ENCODE measurements around the gene SPEF1.

The SPEF1 gene

DNA sequence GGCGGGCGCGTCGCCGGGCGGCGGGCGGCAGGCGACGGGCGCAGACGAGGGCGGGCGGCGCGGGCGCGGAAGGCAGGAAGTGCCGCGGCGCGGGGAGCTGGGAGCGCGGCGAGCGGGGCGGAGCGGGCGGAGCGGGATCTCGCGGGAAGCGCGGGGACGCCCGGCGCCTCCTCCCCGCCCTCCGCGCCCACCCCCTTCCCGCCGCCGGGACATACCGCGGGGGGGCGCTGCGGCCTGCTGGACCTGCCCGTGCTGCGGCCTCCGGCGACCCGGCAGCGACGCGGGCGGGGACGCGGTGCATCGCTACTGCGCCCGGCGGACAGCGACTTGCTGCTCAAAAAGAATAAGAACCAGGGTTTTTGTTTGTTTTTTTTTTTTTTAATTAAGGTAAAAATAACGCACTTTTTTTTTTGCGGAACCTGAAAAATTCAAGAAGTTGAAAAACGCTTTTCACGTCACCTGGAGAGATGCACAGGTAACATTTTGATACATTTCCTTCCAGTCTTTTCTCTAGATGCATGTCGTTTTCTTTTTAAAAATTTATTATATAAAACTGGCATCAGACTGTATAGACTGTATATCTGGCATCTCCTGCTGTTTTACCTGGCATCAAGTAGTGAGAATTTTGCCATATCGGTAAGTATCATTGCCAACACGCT, 5.5 kb upstream of the SPEF1 start, which contains the start of gene CENPB:
Gene CENPB (minus strand): TSS at position 76 of the 659 bp plus-strand sequence. CDS start 257 bp downstream, outside the sequence.
- peak; percentile 81 to 88 for DNase-seq (ENCODE audit: low read depth in 2 of 2)
- peak; percentile 33 for TF ChIP-seq CTCF (IDR thresholded peaks at IDR 0.05; ENCODE audit: low read depth, low read length)

GRCh38 chr20:3786126-3786484, 4.9 kb upstream of the SPEF1 start:
- DNase-seq (ENCODE audit: low read depth in 2 of 2) = peak; percentile 67
- peak overlapping the region; percentile 69 to 74 for H3K4me3 ChIP-seq (replicated peaks in 1 of 2; ENCODE audit: low read depth in 2 of 2, low read length in 2 of 2)
- TF ChIP-seq CTCF (IDR thresholded peaks at IDR 0.05; ENCODE audit: low read depth, low read length) = no peak

More for the DNA sequence above, 5.5 kb upstream of the SPEF1 start, which contains the start of gene CENPB:
- peak within 1 kb of the TSS; percentile 69 to 74 for H3K4me3 ChIP-seq (replicated peaks in 1 of 2; ENCODE audit: low read depth in 2 of 2, low read length in 2 of 2)

DNA sequence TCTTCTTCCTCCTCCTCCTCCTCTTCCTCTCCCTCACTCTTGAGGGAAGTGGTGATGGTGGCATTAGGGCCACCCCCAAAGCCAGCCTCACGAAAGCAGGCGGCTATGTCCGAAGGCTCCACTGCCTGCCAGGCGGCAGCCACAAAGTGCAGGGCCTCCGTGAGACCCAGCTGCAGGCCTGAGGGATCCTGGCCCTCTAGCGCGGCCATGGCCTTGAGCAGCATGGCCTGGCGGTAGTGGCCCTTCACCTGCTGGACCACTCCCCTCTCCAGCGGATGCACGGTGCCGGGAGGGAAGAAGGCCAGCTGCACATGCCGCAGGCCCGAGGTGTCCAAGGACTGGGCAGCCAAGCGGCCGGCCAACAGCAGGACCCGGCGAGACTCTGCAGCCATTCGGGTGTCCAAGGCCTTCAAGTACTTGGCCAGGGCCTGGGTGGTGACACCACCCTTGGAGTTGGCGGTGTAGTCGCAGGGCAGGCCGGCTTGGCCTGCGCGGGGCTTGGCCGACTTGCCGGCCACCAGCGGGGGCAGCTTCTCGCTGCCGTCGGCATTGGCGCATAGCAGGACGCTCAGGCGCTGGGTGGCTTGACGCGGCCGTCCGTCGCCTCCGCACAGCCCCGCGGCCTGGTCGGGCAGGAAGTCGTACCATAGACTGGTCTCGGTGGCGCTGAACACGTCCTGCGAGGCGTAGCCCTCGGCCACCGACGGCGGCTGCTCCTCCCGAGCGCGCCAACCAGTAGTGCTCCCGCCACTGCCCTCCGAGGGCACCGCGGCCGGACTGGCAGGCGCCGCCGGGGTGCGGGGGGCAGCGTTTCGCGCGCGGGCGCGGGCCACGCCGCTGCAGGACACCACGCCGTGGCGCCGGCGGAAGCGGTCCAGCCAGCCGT, 4.2 kb upstream of the SPEF1 start:
- peak in 1 of 2 donors; percentile 36 for DNase-seq (ENCODE audit: low read depth in 2 of 2)
- H3K4me3 ChIP-seq (replicated peaks in 1 of 2; ENCODE audit: low read depth in 2 of 2, low read length in 2 of 2) = peak overlapping the region; percentile 69 to 74
- TF ChIP-seq CTCF (IDR thresholded peaks at IDR 0.05; ENCODE audit: low read depth, low read length) = no peak

DNA sequence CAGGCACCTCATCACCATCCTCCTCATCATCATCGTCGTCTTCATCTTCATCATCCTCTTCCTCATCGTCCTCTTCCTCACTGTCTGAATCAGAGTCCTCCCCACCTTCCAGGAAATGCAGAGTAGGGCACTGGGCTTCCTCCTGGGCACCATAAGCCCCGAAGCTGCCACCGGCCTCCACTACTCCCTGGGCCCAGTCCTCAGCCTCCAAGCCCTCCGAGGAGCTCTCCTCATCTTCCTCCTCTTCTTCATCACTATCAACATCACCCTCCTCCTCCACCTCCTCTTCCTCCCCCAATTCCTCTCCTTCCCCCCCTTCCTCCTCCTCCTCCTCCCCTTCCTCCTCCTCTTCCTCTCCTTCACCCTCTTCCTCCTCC, 3.6 kb upstream of the SPEF1 start:
- H3K4me3 ChIP-seq (replicated peaks in 1 of 2; ENCODE audit: low read depth in 2 of 2, low read length in 2 of 2) = peak overlapping the region; percentile 69 to 74
- DNase-seq (ENCODE audit: low read depth in 2 of 2) = no peak
- TF ChIP-seq CTCF (IDR thresholded peaks at IDR 0.05; ENCODE audit: low read depth, low read length) = no peak

GRCh38 chr20:3784216-3784853, 3.1 kb upstream of the SPEF1 start:
- peak in 1 of 2 donors; percentile 40 for DNase-seq (ENCODE audit: low read depth in 2 of 2)
- TF ChIP-seq CTCF (IDR thresholded peaks at IDR 0.05; ENCODE audit: low read depth, low read length) = no peak
- peak overlapping the region; percentile 69 to 74 for H3K4me3 ChIP-seq (replicated peaks in 1 of 2; ENCODE audit: low read depth in 2 of 2, low read length in 2 of 2)

DNA sequence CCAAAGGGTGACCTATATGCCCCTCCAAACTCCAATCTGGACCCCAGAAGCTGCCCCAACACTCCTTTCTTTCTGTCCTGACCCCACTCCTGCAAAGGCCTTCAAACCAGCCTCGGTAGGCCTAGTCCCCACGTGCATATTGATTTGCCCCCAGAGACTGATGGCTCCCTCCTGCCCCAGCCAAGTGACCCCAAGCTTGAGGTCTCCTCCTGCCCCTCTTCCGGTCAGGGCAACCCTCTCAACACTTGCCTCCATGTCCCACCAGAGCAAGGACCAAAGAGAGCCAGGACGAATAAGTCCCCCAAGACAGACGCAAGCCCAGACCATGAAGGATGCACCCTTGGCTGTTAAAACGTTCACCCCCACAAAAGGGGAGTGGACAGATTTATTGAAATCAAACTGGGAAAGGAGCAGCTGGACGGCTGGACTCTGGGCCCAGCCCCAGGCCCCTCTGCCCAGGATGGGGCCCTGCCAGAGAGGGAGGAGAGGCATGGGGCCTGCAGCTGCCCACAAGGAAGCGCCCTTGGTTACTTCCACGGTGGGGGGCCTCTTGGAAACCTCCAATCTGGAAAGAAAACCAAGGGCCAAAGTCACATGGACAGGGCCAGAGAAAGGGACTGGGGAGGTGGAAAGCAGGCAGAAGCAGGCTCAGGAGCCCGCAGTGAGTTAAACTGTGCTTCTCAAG, 2.4 kb upstream of the SPEF1 start:
- TF ChIP-seq CTCF (IDR thresholded peaks at IDR 0.05; ENCODE audit: low read depth, low read length) = no peak
- peak overlapping the region in 1 of 2 donors; percentile 21 for H3K4me3 ChIP-seq (replicated peaks in 1 of 2; ENCODE audit: low read depth in 2 of 2, low read length in 2 of 2)
- DNase-seq (ENCODE audit: low read depth in 2 of 2) = no peak

Measured in cardiac fibroblast (primary cell).